Measurements from ENCODE around the gene C2CD2. TPM values are rescaled to one million over a fixed set of nuclear protein-coding genes. Genes with fewer than 3 reads are reported as not detected.

Gene C2CD2
- total and polyA plus RNA-seq, 2 of the 4 experiments (the other 2 are of a cell fraction), result 15.6 to 25.3 TPM

DNA sequence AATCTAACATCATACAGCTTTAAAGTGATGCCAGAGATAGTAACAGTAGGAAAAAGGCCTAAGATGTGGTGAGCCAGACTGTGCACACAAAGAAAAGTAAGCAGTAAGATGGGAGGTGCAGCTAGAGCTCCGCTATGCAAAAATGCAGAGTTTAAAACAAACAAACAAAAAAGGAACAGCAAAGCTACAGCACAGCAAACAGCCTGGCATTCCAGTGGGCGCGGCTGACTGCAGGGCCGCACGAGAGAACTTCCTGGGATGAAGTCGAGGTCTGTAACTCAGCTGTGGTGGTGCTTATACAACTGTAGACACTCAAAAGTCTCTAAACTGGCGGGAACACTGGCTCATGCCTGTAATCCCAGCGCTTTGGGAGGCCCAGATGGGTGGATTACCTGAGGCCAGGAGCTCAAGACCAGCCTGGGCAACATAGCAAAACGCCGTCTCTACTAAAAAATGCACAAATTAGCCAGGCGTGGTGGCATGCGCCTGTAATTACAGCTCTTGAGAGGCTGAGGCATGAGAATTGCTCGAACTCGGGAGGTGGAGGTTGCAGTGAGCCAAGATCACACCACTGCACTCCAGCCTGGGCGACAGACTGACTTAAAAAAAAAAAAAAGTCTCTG is 104.7 kb downstream of the C2CD2 start:
- ChIA-PET CTCF (interaction anchor here (1.3 kb wide), 1 partner anchor 237 kb away, joined by 3 read pairs; no protein-coding TSS in a partner anchor), POLR2A (ENCODE audit: unreplicated experiment) (no interaction called here)
- no peak overlapping the region for H2BK20ac ChIP-seq (ENCODE audit: low read depth, low read length)
- in situ Hi-C loops (cut with MboI; ENCODE audit: low sequenced_read_pairs) (no loop called here), dilution Hi-C loops (cut with HindIII; ENCODE audit: low sequenced_read_pairs, unreplicated experiment) (no loop called here), intact Hi-C loops (cut with micrococcal nuclease) (no loop called here)
- no peak overlapping the region for H2AK9ac ChIP-seq (replicated peaks; ENCODE audit: low read depth, low read length, poor library complexity)
- no peak overlapping the region for H2AFZ ChIP-seq (replicated peaks; ENCODE audit: low read length, poor library complexity)
- no peaks in the 10 kb centered on the region for H3K9me3 ChIP-seq (ENCODE audit: control insufficient read depth, insufficient read depth, low read length)
- no peak overlapping the region for H3K4me2 ChIP-seq (ENCODE audit: low read depth, low read length)
- H2BK15ac ChIP-seq (ENCODE audit: low read depth, low read length), result no peak overlapping the region
- TF ChIP-seq, protein P1, sequence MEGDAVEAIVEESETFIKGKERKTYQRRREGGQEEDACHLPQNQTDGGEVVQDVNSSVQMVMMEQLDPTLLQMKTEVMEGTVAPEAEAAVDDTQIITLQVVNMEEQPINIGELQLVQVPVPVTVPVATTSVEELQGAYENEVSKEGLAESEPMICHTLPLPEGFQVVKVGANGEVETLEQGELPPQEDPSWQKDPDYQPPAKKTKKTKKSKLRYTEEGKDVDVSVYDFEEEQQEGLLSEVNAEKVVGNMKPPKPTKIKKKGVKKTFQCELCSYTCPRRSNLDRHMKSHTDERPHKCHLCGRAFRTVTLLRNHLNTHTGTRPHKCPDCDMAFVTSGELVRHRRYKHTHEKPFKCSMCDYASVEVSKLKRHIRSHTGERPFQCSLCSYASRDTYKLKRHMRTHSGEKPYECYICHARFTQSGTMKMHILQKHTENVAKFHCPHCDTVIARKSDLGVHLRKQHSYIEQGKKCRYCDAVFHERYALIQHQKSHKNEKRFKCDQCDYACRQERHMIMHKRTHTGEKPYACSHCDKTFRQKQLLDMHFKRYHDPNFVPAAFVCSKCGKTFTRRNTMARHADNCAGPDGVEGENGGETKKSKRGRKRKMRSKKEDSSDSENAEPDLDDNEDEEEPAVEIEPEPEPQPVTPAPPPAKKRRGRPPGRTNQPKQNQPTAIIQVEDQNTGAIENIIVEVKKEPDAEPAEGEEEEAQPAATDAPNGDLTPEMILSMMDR (conservative IDR thresholded peaks at IDR 0.05; ENCODE audit: low read depth, low read length), result no peak
- H3K36me3 ChIP-seq (ENCODE audit: control insufficient read depth, insufficient read depth, low read length), result peaks cover 9% of the 10 kb centered on the region
- no peak overlapping the region for H3K4ac ChIP-seq (ENCODE audit: low read depth, low read length)
- WGBS, 2 experiments (ENCODE audit: extremely low coverage in 2 of 2, insufficient read length in 1 of 2), result 95% methylated on average over 7 of the region's 15 CpGs; no CpG with 5 or more reads in 1 of the 2 experiments
- H3K79me1 ChIP-seq (ENCODE audit: low read depth in 1 of 2, low read length in 2 of 2), result 0 out of 4 replicates have a peak, but pooled peaks cover 0 to 4% of the 10 kb centered on the region in 2 experiments
- ATAC-seq (ENCODE audit: low read depth), result no peak
- no peak overlapping the region for H3K14ac ChIP-seq (replicated peaks; ENCODE audit: low read depth, low read length)
- BruUV-seq (replicated peaks), result no TSS peak
- no peak overlapping the region for H3K9ac ChIP-seq (ENCODE audit: low read depth, low read length)
- no peak overlapping the region for H4K8ac ChIP-seq (ENCODE audit: low read depth in 2 of 2, low read length in 2 of 2)
- H4K20me1 ChIP-seq (ENCODE audit: insufficient read depth, low read length), result no peaks in the 10 kb centered on the region; the same call in 1 of the 2 replicates
- H2BK5ac ChIP-seq (ENCODE audit: low read depth, low read length, poor library complexity, severe bottlenecking), result no peak overlapping the region
- H4K5ac ChIP-seq (ENCODE audit: low read depth, low read length), result no peak overlapping the region
- H3K4me1 ChIP-seq (ENCODE audit: control insufficient read depth, insufficient read depth, low read length), result no peaks in the 10 kb centered on the region
- H3K23ac ChIP-seq (ENCODE audit: low read depth, low read length), result no peak overlapping the region; the same call in 1 of the 2 replicates
- DNase-seq, result no peak
- H3K4me3 ChIP-seq (ENCODE audit: insufficient read depth, low read depth, low read length), result no peak overlapping the region
- H3K18ac ChIP-seq (ENCODE audit: low read depth, low read length), result no peak overlapping the region
- peaks cover 1% of the 10 kb centered on the region; the same call in 1 of the 2 replicates for H3K9me1 ChIP-seq (ENCODE audit: insufficient read depth, low read length)
- H3K27ac ChIP-seq (ENCODE audit: insufficient read depth, low read length), result no peak overlapping the region
- no peaks in the 10 kb centered on the region for H3K27me3 ChIP-seq (ENCODE audit: control insufficient read depth, insufficient read depth, low read length)
- no peak overlapping the region for H2BK120ac ChIP-seq (ENCODE audit: low read depth, low read length)
- H3K56ac ChIP-seq (ENCODE audit: extremely low read depth, insufficient read depth, low read length), result no peak overlapping the region
- H2AK5ac ChIP-seq (ENCODE audit: low read depth, low read length), result no peak overlapping the region
- no peak overlapping the region for H4K91ac ChIP-seq (ENCODE audit: insufficient read depth, low read depth, low read length)
